ENCODE results near the gene CELF4.

The CELF4 gene

GRCh38 chr18:37527395-37527794 lies 38.2 kb downstream of the CELF4 start:
- DNase-seq: no peak

GRCh38 chr18:37525262-37525585 lies 40.4 kb downstream of the CELF4 start:
- no peak for DNase-seq

- no peak for DNase-seq
Measured at GRCh38 chr18:37524498-37525261, 40.9 kb downstream of the CELF4 start.

GRCh38 chr18:37524139-37524497 lies 41.5 kb downstream of the CELF4 start:
- DNase-seq: no peak

- no peak for DNase-seq
Measured at GRCh38 chr18:37521510-37522465, 43.8 kb downstream of the CELF4 start.

- DNase-seq: no peak
Measured at GRCh38 chr18:37520508-37520907, 45.1 kb downstream of the CELF4 start.

GRCh38 chr18:37519510-37520135 lies 46.0 kb downstream of the CELF4 start:
- DNase-seq: no peak

- peak in 3 of 56 donors; percentile 5 to 24 (median 21) for DNase-seq
Measured at GRCh38 chr18:37516361-37516853, 49.2 kb downstream of the CELF4 start.

- DNase-seq: no peak
Measured at GRCh38 chr18:37514953-37515352, 50.6 kb downstream of the CELF4 start.

GRCh38 chr18:37512400-37512799 lies 53.2 kb downstream of the CELF4 start:
- no peak for DNase-seq

GRCh38 chr18:37511721-37512298 lies 53.8 kb downstream of the CELF4 start:
- DNase-seq: no peak

- no peak for DNase-seq
Measured at GRCh38 chr18:37509600-37509999, 56.0 kb downstream of the CELF4 start.

GRCh38 chr18:37508207-37508606 lies 57.4 kb downstream of the CELF4 start:
- DNase-seq: no peak

- DNase-seq: no peak
Measured at GRCh38 chr18:37507239-37507638, 58.4 kb downstream of the CELF4 start.

- DNase-seq: no peak
Measured at GRCh38 chr18:37506001-37506400, 59.6 kb downstream of the CELF4 start.

GRCh38 chr18:37505321-37505720 lies 60.3 kb downstream of the CELF4 start:
- DNase-seq: no peak

GRCh38 chr18:37502601-37503000 lies 63.0 kb downstream of the CELF4 start:
- DNase-seq: no peak

- DNase-seq: peak in 33 of 56 donors; percentile 6 to 65 (median 31)
Measured at GRCh38 chr18:37502036-37502435, 63.6 kb downstream of the CELF4 start.

GRCh38 chr18:37501136-37501535 lies 64.5 kb downstream of the CELF4 start:
- no peak for DNase-seq

- no peak for DNase-seq
Measured at GRCh38 chr18:37499913-37500312, 65.7 kb downstream of the CELF4 start.

- DNase-seq: no peak
Measured at GRCh38 chr18:37499044-37499443, 66.6 kb downstream of the CELF4 start.

All from amygdala (tissue), 56 donors.